ENCODE results near the gene ATXN2.

Gene ATXN2

DNA sequence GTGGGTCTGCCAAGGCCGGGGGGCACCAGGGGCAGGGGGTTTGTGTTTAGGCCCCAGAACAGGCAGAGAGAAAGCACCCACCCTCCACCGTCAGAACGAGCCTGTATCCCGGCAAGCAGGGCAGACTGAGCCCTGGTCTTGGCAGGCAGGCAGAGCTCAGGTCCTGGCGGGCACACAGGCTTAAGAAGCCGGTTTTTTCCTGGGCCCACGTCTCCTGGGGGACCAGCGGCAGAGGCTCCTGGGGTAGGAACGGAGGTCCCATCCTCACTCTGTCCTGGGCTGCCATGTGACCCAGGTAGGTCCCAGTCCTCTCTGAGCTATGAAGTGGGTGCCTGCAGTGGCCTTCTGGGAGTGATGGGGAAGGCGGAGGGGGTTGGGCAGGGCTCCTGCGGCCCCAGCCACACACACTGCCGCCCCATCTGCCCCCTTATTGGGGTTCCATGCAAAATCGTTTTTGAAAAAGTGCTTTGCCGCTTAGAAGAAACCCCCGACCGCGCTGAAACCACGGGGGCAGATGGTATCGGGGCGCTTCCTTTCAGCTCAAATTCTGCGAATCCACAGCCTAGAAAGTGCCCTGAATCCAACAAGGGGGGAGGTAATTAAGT lies 169.2 kb downstream of the ATXN2 start:
- TF ChIP-seq, protein P1, sequence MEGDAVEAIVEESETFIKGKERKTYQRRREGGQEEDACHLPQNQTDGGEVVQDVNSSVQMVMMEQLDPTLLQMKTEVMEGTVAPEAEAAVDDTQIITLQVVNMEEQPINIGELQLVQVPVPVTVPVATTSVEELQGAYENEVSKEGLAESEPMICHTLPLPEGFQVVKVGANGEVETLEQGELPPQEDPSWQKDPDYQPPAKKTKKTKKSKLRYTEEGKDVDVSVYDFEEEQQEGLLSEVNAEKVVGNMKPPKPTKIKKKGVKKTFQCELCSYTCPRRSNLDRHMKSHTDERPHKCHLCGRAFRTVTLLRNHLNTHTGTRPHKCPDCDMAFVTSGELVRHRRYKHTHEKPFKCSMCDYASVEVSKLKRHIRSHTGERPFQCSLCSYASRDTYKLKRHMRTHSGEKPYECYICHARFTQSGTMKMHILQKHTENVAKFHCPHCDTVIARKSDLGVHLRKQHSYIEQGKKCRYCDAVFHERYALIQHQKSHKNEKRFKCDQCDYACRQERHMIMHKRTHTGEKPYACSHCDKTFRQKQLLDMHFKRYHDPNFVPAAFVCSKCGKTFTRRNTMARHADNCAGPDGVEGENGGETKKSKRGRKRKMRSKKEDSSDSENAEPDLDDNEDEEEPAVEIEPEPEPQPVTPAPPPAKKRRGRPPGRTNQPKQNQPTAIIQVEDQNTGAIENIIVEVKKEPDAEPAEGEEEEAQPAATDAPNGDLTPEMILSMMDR (IDR thresholded peaks at IDR 0.05), result no peak
- H3K27ac ChIP-seq, result peak overlapping the region; percentile 27 to 30

GRCh38 chr12:111428728-111429175 lies 170.4 kb downstream of the ATXN2 start:
- TF ChIP-seq, protein P1 (IDR thresholded peaks at IDR 0.05), result no peak
- DNase-seq, result peak in 1 of 2 donors; percentile 63
- Histone ChIP-seq H3K27ac (no peak overlapping the region), H3K9me3 (no peaks in the 10 kb centered on the region), H3K36me3 (no peaks in the 10 kb centered on the region), H3K4me1 (peaks cover 4 to 71% (median 22%) of the 10 kb centered on the region in 4 donors), H3K4me3 (no peak overlapping the region), H3K27me3 (no peaks in the 10 kb centered on the region)
- intact Hi-C loops (cut with DNase I; ENCODE audit: low total_unique reads), result no loop called here

More for the DNA sequence above, 169.2 kb downstream of the ATXN2 start:
- Histone ChIP-seq H3K4me1 (peaks cover 4 to 71% (median 28%) of the 10 kb centered on the region in 4 donors), H3K27me3 (no peaks in the 10 kb centered on the region), H3K9me3 (no peaks in the 10 kb centered on the region), H3K36me3 (no peaks in the 10 kb centered on the region), H3K4me3 (no peak overlapping the region)
- DNase-seq, result no peak
- intact Hi-C loops (cut with DNase I; ENCODE audit: low total_unique reads), result no loop called here

GRCh38 chr12:111428081-111428727 lies 170.9 kb downstream of the ATXN2 start:
- no peak overlapping the region for H3K27ac ChIP-seq
- H3K36me3 ChIP-seq, result no peaks in the 10 kb centered on the region
- H3K27me3 ChIP-seq, result no peaks in the 10 kb centered on the region
- H3K9me3 ChIP-seq, result no peaks in the 10 kb centered on the region
- peaks cover 4 to 70% (median 22%) of the 10 kb centered on the region in 4 donors for H3K4me1 ChIP-seq
- intact Hi-C loops (cut with DNase I; ENCODE audit: low total_unique reads), result no loop called here
- no peak for DNase-seq
- TF ChIP-seq, protein P1 (IDR thresholded peaks at IDR 0.05), result no peak
- no peak overlapping the region for H3K4me3 ChIP-seq

DNA sequence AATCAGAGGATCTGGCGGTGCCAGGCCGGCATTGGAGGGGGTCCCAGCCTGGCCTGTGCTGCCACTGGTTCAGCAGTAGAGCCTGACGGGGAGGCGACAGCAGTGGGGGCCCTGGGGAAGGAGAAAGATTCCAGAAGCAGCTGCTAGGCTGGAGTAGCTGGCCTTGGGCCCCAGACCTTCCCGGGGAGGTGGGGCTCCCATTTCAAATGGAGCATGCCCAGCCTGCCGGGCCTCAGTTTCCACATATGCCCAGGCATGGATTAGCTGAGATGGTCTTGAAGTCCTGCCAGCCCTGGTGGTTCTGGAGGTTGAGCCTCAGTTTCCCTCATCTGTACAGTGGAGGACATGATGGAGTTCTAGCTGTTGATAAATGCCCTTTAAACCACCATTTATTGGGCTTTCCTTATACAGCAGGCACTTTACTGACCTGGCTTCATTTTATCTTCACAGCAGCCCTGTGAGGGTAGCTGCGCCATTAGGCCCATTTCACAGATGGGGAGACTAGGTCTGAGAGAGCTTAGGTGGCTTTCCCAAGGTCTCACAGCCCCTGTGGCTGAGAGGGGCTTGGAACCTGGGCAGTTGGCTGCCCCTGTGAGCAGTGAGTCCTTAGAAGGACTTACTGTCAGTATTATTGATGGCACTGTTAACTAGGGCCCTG lies 171.6 kb downstream of the ATXN2 start:
- H3K9me3 ChIP-seq, result no peaks in the 10 kb centered on the region
- no peak for DNase-seq
- peaks cover 4 to 63% (median 20%) of the 10 kb centered on the region in 4 donors for H3K4me1 ChIP-seq
- no peaks in the 10 kb centered on the region for H3K36me3 ChIP-seq
- no peaks in the 10 kb centered on the region for H3K27me3 ChIP-seq
- TF ChIP-seq, protein P1 (IDR thresholded peaks at IDR 0.05), result no peak
- no peak overlapping the region for H3K4me3 ChIP-seq
- intact Hi-C loops (cut with DNase I; ENCODE audit: low total_unique reads), result no loop called here
- H3K27ac ChIP-seq, result no peak overlapping the region

- DNase-seq, result no peak
- Histone ChIP-seq H3K9me3 (no peaks in the 10 kb centered on the region), H3K36me3 (peaks cover 0 to 4% (median 0%) of the 10 kb centered on the region in 3 donors), H3K27ac (no peak overlapping the region), H3K27me3 (no peaks in the 10 kb centered on the region), H3K4me3 (no peak overlapping the region), H3K4me1 (peaks cover 4 to 53% (median 18%) of the 10 kb centered on the region in 4 donors)
- intact Hi-C loops (cut with DNase I; ENCODE audit: low total_unique reads), result no loop called here
- TF ChIP-seq, protein P1 (IDR thresholded peaks at IDR 0.05), result no peak
These were observed 172.6 kb downstream of the ATXN2 start for GRCh38 chr12:111426344-111427185.
